ENCODE results near the gene IL1RL1.

IL1RL1 gene

GRCh38 chr2:102310964-102311640 lies at the start of gene IL1RL1:
TSS of gene IL1RL1 (plus strand) at chr2:102311563. CDS start at chr2:102338265, 26,702 bp downstream.
- no peak for DNase-seq

GRCh38 chr2:102262216-102263129 lies 48.9 kb upstream of the IL1RL1 start:
- no peak for DNase-seq

GRCh38 chr2:102264952-102265351 lies 46.4 kb upstream of the IL1RL1 start:
- no peak for DNase-seq

- DNase-seq: no peak
These were observed 45.2 kb upstream of the IL1RL1 start for GRCh38 chr2:102266204-102266603.

GRCh38 chr2:102267774-102268173 lies 43.6 kb upstream of the IL1RL1 start:
- no peak for DNase-seq

GRCh38 chr2:102268510-102269199 lies 42.7 kb upstream of the IL1RL1 start:
- no peak for DNase-seq

GRCh38 chr2:102269200-102269524 lies 42.2 kb upstream of the IL1RL1 start:
- no peak for DNase-seq

- DNase-seq: no peak
These were observed 39.5 kb upstream of the IL1RL1 start for GRCh38 chr2:102271844-102272243.

GRCh38 chr2:102273619-102274211 lies 37.6 kb upstream of the IL1RL1 start:
- no peak for DNase-seq

- no peak for DNase-seq
These were observed 34.7 kb upstream of the IL1RL1 start for GRCh38 chr2:102276549-102277201.

GRCh38 chr2:102277202-102277700 lies 34.1 kb upstream of the IL1RL1 start:
- no peak for DNase-seq

GRCh38 chr2:102278720-102279390 lies 32.5 kb upstream of the IL1RL1 start:
- no peak for DNase-seq

GRCh38 chr2:102279391-102279735 lies 32.0 kb upstream of the IL1RL1 start:
- DNase-seq: no peak

- no peak for DNase-seq
These were observed 28.7 kb upstream of the IL1RL1 start for GRCh38 chr2:102282678-102283091.

GRCh38 chr2:102283996-102284395 lies 27.4 kb upstream of the IL1RL1 start:
- no peak for DNase-seq

- no peak for DNase-seq
These were observed 26.8 kb upstream of the IL1RL1 start for GRCh38 chr2:102284611-102285010.

GRCh38 chr2:102285368-102285767 lies 26.0 kb upstream of the IL1RL1 start:
- DNase-seq: no peak

- no peak for DNase-seq
These were observed 25.3 kb upstream of the IL1RL1 start for GRCh38 chr2:102286041-102286440.

- no peak for DNase-seq
These were observed 22.2 kb upstream of the IL1RL1 start for GRCh38 chr2:102289129-102289528.

GRCh38 chr2:102290594-102290993 lies 20.8 kb upstream of the IL1RL1 start:
- no peak for DNase-seq

GRCh38 chr2:102291319-102292075 lies 19.9 kb upstream of the IL1RL1 start:
- DNase-seq: no peak
